HepG2 (cell line): ENCODE measurements around the gene HDAC4. TPM values are rescaled to one million over a fixed set of nuclear protein-coding genes. Genes with fewer than 3 reads are reported as not detected.

Source experiments
- ATAC-seq: fragments of 200-7000 bp; cut with Tn5 transposase; 3 replicates; pipeline ENCODE4 v1.9.1; 2020; ENCODE audit warnings: mild to moderate bottlenecking, moderate library complexity
- BruUV-seq: library from RNA; stranded (reverse); fragments of 400-500 nt; replicated peaks from 2 replicates; lab custom pipeline; 2021; lab: Mats Ljungman, UMichigan
- CTCF ChIA-PET: fragments of 300-600 bp; formaldehyde crosslinking; extraction: SDS; loops from one replicate; lab custom pipeline; 2021; ENCODE audit warnings: low total read pairs, inconsistent platforms, low intra/inter-chr PET ratio; lab: Yijun Ruan, JAX
- POLR2A ChIA-PET: fragments of 350-600 bp; sonication (Branson Sonifier 250); formaldehyde crosslinking; loops from one replicate; lab custom pipeline; 2020; ENCODE audit warnings: antibody characterized with exemption, inconsistent platforms; lab: Yijun Ruan, JAX
- DNase-seq: peaks from one replicate; pipeline ENCODE4 v3.0.0-alpha.2; 2015; ENCODE audit warnings: low spot score
- FAIRE-seq: peaks from 3 replicates; lab custom pipeline; 2011; peaks lifted over from hg19 to GRCh38; lab: Jason Lieb, UNC
- H2AFZ ChIP-seq: one replicate; pipeline ENCODE4 v1.6.1; 2011; ENCODE audit warnings: low read length, inconsistent platforms
- H3K27ac ChIP-seq: fragments of 300-600 bp; 3 replicates; pipeline ENCODE4 v1.8.0; 2011; ENCODE audit warnings: mixed run types, mild to moderate bottlenecking, mixed read lengths, low read length, inconsistent platforms; ENCODE audit not compliant: insufficient read depth; ENCODE audit errors: extremely low read length
- H3K27me3 ChIP-seq, 2 experiments: fragments of 200-600 bp in 1 of 2; 2 replicates in 1 of 2; 3 replicates in 1 of 2; pipeline versions ENCODE4 v1.6.0 to v1.8.0; 2011; ENCODE audit warnings: low read length in 2 of 2, mild to moderate bottlenecking in 2 of 2, moderate library complexity in 2 of 2, inconsistent platforms in 1 of 2; ENCODE audit not compliant: insufficient read depth in 2 of 2, control insufficient read depth in 1 of 2
- H3K36me3 ChIP-seq, 2 experiments: fragments of 200-600 bp in 1 of 2; replicated peaks in 1 of 2; 2 replicates in 1 of 2; 3 replicates in 1 of 2; pipeline versions ENCODE4 v1.5.1 to v1.8.0; 2011; ENCODE audit warnings: low read length in 2 of 2, inconsistent platforms in 1 of 2; ENCODE audit not compliant: insufficient read depth in 2 of 2, control insufficient read depth in 1 of 2
- H3K4me1 ChIP-seq: 2 replicates; pipeline ENCODE4 v1.5.1; 2012; ENCODE audit warnings: low read length, inconsistent platforms; ENCODE audit not compliant: insufficient read depth
- H3K4me2 ChIP-seq: 2 replicates; pipeline ENCODE4 v1.6.0; 2011; ENCODE audit warnings: low read depth, low read length, inconsistent platforms
- H3K4me3 ChIP-seq, 3 experiments: fragments of 200-600 bp in 1 of 3; sonication (generic), shearing (Covaris generic) in 1 of 3; replicated peaks in 1 of 3; 2 replicates each; pipeline ENCODE4 v1.5.1; 2011 to 2016; ENCODE audit warnings: low read length in 3 of 3, inconsistent platforms in 2 of 3, low read depth in 2 of 3, mild to moderate bottlenecking in 2 of 3, control low read depth in 1 of 3, mixed read lengths in 1 of 3; ENCODE audit not compliant: insufficient read depth in 1 of 3
- H3K79me2 ChIP-seq: one replicate; pipeline ENCODE4 v1.6.1; 2011; ENCODE audit warnings: low read length, inconsistent platforms; ENCODE audit not compliant: insufficient read depth
- H3K9ac ChIP-seq: 2 replicates; pipeline ENCODE4 v1.6.0; 2011; ENCODE audit warnings: mild to moderate bottlenecking, low read depth, low read length, inconsistent platforms; ENCODE audit not compliant: insufficient read depth
- H3K9me3 ChIP-seq: 2 replicates; pipeline ENCODE4 v1.5.1; 2012; ENCODE audit warnings: mild to moderate bottlenecking, low read length
- H4K20me1 ChIP-seq: 2 replicates; pipeline ENCODE4 v1.6.0; 2011; ENCODE audit warnings: inconsistent platforms, mild to moderate bottlenecking, low read length, moderate library complexity; ENCODE audit not compliant: insufficient read depth
- MEF2D ChIP-seq: sonication (generic); formaldehyde crosslinking; IDR thresholded peaks from 2 replicates; pipeline ENCODE4 v1.5.1; 2020; ENCODE audit warnings: mild to moderate bottlenecking, missing genetic modification reagents
- PLRG1 ChIP-seq: fragments of 450-650 bp; conservative IDR thresholded peaks from 2 replicates; pipeline ENCODE4 v1.6.1; 2016
- SIX4 ChIP-seq: sonication (generic); formaldehyde crosslinking; IDR thresholded peaks from 2 replicates; pipeline ENCODE4 v1.4.0; 2020; ENCODE audit warnings: missing genetic modification reagents
- ZBTB44 ChIP-seq: sonication (generic); formaldehyde crosslinking; IDR thresholded peaks from 2 replicates; pipeline ENCODE4 v1.4.0; 2020; ENCODE audit warnings: missing genetic modification reagents
- ZBTB7B ChIP-seq: sonication (generic); formaldehyde crosslinking; IDR thresholded peaks from 2 replicates; pipeline ENCODE4 v1.4.0; 2020; ENCODE audit warnings: missing genetic modification reagents
- ZNF687 ChIP-seq: sonication (generic); formaldehyde crosslinking; IDR thresholded peaks from 2 replicates; pipeline ENCODE4 v1.5.1; 2020; ENCODE audit warnings: mild to moderate bottlenecking, missing genetic modification reagents, moderate library complexity
- ZNF704 ChIP-seq: sonication (generic); formaldehyde crosslinking; IDR thresholded peaks from 2 replicates; pipeline ENCODE4 v1.8.1; 2023; ENCODE audit warnings: mild to moderate bottlenecking, inconsistent platforms, moderate library complexity, missing genetic modification reagents, borderline replicate concordance
- WGBS: methylation state at CpG from one replicate; pipeline ENCODE4 v1.1.6; 2017; ENCODE audit warnings: low lambda C conversion rate; 5-methylcytosine and 5-hydroxymethylcytosine counted together
- in situ Hi-C: cut with HindIII; loops from 2 replicates; pipeline ENCODE4 v1.10.0; 2017; ENCODE audit warnings: low pct_unique_long_range_greater_than_20kb; ENCODE audit not compliant: extremely low pct_ligation_motif_present
- intact Hi-C: fragments of 100-400 bp; cut with micrococcal nuclease; formaldehyde crosslinking; loops from one replicate; pipeline ENCODE4 v1.10.0; 2022; ENCODE audit not compliant: unreplicated experiment
- polyA plus RNA-seq, 8 experiments: library from polyadenylated mRNA; depleted of rRNA in 3 of 8; stranded (reverse) in 7 of 8; unstranded in 1 of 8; fragments of >200 nt; fragmentation: Illumina TruSeq in 4 of 8; extraction: Trizol in 4 of 8; gene quantifications; 2 replicates each; pipeline versions ENCODE4 v1.2.1 to v1.2.3, GENCODE V29; 2011 to 2016; ENCODE audit warnings: low read depth in 4 of 8, missing spikeins in 1 of 8, mixed read lengths in 1 of 8; ENCODE audit not compliant: insufficient read depth in 1 of 8
- total RNA-seq, 5 experiments: library from RNA; depleted of rRNA; stranded (reverse); fragments of >200 nt; fragmentation: Illumina TruSeq; extraction: Trizol; gene quantifications; 2 replicates each; pipeline ENCODE4 v1.2.3, GENCODE V29; 2016; ENCODE audit warnings: low read depth in 1 of 5

Gene HDAC4
- total and polyA plus RNA-seq, 2 of the 13 experiments (the other 11 are each of a cell fraction or from before 2014, with no cell fraction given) = 10.1 to 11.5 TPM

- 94% methylated on average over 28 of the region's 28 CpGs for WGBS
- TF ChIP-seq ZNF704 (CRISPR knock-in tag) = no peak
- no peak for TF ChIP-seq ZBTB44
- TF ChIP-seq ZBTB7B = no peak
- TF ChIP-seq MEF2D = no peak
- TF ChIP-seq PLRG1 = no peak
- no peak for TF ChIP-seq SIX4 (CRISPR knock-in tag)
- TF ChIP-seq ZNF687 (CRISPR knock-in tag) = peak; percentile 16; the same call in 1 of the 2 replicates
- Histone ChIP-seq H3K9me3 (no peaks in the 10 kb centered on the region), H3K9ac (no peak overlapping the region), H4K20me1 (peaks cover 34% of the 10 kb centered on the region; the same call in 1 of the 2 replicates), H2AFZ (no peak overlapping the region), H3K27me3 (no peaks in the 10 kb centered on the region), H3K27ac (no peak overlapping the region), H3K79me2 (peaks cover 43% of the 10 kb centered on the region), H3K4me3 (no peak overlapping the region), H3K4me2 (no peak overlapping the region), H3K36me3 (peaks cover 0 to 3% of the 10 kb centered on the region in 2 experiments; a peak in 1 of 5 replicates), H3K4me1 (no peaks in the 10 kb centered on the region)
- CTCF ChIA-PET = no interaction called here
- POLR2A ChIA-PET = interaction anchor here (1.1 kb wide), 1 partner anchor 90 kb away, joined by 3 read pairs; the partner anchor contains the start of gene HDAC4
- DNase-seq (no peak), FAIRE-seq (no peak), ATAC-seq (no peak)
- no TSS peak for BruUV-seq
- in situ Hi-C loops = no loop called here
- intact Hi-C loops = no loop called here
Measured at GRCh38 chr2:239311132-239312040, 89.4 kb downstream of the HDAC4 start.
